ENCODE measurements around the gene LZTFL1.

LZTFL1 gene, protein sequence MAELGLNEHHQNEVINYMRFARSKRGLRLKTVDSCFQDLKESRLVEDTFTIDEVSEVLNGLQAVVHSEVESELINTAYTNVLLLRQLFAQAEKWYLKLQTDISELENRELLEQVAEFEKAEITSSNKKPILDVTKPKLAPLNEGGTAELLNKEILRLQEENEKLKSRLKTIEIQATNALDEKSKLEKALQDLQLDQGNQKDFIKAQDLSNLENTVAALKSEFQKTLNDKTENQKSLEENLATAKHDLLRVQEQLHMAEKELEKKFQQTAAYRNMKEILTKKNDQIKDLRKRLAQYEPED

DNA sequence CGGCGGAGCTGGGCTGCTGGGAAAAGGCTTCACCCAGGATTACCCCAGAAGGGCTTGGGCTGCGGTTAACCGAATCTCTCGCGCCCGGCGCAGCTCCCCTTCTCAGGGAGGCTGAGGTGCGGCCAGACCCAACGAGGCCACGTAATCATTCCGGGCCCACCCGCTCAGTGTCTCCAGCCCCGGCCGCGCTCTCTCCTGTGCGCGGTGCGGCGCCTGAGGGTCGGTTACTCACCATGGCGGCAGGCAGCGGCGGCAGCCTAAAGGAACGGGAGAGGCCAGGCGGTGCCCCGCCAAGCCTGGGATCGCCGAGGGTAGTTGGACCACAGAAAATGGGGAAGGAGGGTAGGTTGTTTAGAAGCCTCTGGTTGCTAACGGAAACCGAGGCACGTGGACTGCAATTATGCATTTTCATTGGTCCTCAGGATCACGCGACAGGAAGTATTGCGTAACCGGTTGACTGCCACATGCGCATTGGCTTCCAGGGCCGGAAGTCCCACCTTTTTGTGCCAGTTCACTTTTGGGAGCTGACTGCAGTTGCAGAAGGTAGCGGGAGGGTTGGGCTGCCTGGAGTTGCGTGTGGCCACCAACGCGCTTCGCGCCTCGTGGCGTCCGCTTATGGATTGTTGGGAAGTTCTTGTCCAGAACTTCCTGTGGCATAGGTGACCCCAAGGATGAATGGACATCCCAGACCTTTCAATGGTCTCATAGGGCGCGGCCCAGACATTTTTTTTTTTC is at the start of gene LZTFL1:
Gene LZTFL1, minus strand, starts transcription at position 363 of the 735 bp plus-strand sequence. Its CDS starts 128 bp downstream, at position 235.
- peak within 1 kb of the TSS; percentile 65 for H3K4me3 ChIP-seq (ENCODE audit: low read length)

DNA sequence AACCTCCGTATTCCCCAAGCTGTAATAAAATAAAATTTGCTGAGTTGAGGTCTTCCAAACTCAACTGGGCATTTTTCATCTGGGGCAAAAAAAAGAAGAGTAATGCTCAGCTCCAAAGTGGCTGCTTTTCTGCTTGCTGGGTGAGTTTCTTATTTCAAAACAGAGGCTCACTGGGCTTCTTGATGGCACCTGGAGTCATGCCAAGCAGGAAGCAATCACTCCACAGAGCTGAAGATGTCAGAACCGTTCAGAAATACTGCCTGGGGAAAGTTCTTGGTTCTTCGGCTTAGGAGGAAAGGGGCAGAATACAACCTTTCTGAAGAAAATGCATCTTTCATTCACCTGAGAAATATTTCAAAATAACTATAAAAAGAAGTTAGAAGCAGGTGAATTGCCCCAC is 48.5 kb upstream of the LZTFL1 start:
- 0 out of 2 replicates have a peak overlapping the region, but pooled peaks have one; percentile 13 for H3K4me3 ChIP-seq (ENCODE audit: low read length)

More for the DNA sequence above, at the start of gene LZTFL1:
- TF ChIP-seq ZNF274 (IDR thresholded peaks at IDR 0.05; ENCODE audit: low read depth, low read length) = no peak

DNA sequence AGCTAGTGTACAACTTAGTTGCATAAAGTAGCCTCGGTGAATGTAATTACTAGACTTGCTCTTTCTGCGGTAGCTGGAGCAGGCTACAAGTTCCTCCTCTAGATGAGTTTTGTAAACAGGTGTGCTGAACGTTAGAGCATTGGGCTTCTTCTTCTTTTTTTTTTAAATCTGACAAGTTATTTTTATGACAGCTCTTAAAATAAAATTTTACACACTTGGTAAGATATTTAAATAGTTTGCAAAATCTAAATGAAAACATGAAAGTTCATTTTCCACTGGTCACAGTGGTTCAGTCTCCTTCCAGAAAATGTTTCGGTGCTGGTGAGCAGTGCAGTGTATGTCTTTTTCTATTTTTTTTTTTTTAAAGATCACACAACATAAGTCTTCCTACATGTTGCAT is 47.4 kb upstream of the LZTFL1 start:
- no peak for TF ChIP-seq ZNF274 (IDR thresholded peaks at IDR 0.05; ENCODE audit: low read depth, low read length)
- H3K4me3 ChIP-seq (ENCODE audit: low read length) = no peak overlapping the region

More for the DNA sequence above, 48.5 kb upstream of the LZTFL1 start:
- TF ChIP-seq ZNF274 (IDR thresholded peaks at IDR 0.05; ENCODE audit: low read depth, low read length) = no peak

DNA sequence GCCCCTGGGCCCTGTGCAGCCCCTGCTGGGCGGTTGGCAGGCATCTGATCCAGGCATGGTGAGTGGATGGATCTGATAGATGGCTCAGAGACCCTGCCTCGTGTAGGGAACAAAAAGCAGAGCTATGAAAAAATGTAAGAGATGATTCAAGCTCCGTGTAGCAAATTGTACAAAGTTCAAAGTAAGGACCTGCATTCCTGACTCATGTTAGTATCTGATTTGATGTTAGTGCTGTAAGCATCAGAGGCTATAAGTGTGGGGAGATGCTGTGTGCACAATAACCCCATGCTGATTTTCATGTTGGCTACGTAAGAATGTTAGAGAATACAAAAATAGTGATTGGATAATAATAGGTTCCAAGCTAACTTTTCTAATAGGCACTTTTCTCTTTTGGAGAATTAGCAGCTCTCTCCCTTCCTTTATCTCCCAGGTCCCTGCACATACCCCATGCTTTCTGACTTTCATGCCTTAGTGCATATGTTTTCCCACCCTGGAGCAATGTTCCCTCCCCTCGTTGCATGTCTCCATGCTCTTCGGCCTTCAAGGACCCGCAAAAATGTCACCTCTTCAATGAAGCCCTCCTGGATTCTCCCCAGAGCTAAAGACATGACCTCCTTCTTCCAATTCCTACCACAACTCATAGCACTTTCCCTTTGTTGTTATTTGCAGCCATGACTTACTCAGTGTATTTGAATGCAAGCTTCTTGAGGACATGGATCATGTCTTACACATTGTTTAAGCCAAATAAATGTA is 46.0 kb upstream of the LZTFL1 start:
- no peak overlapping the region for H3K4me3 ChIP-seq (ENCODE audit: low read length)
- TF ChIP-seq ZNF274 (IDR thresholded peaks at IDR 0.05; ENCODE audit: low read depth, low read length) = no peak

DNA sequence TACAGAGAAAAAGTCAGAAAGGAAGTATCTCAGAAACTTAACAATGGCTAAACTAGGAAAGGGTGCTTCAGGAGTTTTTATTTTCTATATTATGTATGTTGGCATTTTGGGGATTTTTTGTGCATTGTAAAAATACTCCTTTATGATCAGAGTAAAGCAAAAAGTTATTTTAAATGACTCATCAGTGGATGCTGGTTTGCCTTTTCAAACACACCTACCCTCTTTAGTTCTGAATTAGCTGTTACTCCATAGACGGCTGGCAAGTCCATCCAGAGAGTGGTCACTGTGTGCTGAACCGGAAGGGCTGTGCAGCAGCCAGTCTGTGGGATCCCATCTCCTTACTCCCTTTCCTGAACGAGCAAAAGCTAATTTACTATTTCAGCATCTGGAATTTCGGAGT is 45.4 kb upstream of the LZTFL1 start:
- no peak overlapping the region for H3K4me3 ChIP-seq (ENCODE audit: low read length)
- no peak for TF ChIP-seq ZNF274 (IDR thresholded peaks at IDR 0.05; ENCODE audit: low read depth, low read length)

DNA sequence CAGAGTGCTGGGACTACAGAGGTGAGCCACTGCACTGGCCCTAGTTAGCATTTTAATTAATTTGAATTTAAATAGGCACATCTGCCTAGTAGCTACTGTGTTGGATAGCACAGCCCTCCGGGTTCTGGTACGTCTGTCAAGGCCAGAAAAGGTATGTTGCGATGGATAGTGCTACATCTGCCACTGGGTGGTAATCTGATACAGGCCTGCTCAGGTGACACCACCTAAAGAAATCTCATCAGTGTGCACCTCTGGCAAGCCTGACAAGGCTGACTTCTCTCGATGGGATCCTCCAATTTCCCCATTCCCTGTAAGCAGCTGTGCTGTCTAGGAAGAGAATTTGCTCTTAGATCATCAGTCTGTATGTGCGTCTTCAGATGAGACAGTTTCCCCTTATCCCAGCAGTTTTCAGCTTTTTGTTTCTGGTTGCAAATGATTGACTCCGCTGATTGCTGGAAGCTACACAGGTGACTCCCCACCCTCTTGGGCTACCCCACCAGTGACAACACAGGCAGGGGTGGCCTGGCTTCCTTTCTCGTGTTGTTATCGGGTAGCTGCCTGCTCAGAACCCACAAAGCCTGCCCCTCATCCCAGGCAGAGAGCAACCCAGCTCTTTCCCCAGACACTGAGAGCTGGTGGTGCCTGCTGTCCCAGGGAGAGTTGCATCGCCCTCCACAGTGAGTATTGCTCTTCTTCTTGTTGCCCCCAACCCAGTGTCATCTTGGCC is 44.2 kb upstream of the LZTFL1 start, which contains the start of gene CCR9:
Gene CCR9, plus strand, starts transcription at position 565 of the 727 bp plus-strand sequence. CDS start 8,391 bp downstream, outside the sequence.
- no peak within 1 kb of the TSS for H3K4me3 ChIP-seq (ENCODE audit: low read length)
- TF ChIP-seq ZNF274 (IDR thresholded peaks at IDR 0.05; ENCODE audit: low read depth, low read length) = no peak

DNA sequence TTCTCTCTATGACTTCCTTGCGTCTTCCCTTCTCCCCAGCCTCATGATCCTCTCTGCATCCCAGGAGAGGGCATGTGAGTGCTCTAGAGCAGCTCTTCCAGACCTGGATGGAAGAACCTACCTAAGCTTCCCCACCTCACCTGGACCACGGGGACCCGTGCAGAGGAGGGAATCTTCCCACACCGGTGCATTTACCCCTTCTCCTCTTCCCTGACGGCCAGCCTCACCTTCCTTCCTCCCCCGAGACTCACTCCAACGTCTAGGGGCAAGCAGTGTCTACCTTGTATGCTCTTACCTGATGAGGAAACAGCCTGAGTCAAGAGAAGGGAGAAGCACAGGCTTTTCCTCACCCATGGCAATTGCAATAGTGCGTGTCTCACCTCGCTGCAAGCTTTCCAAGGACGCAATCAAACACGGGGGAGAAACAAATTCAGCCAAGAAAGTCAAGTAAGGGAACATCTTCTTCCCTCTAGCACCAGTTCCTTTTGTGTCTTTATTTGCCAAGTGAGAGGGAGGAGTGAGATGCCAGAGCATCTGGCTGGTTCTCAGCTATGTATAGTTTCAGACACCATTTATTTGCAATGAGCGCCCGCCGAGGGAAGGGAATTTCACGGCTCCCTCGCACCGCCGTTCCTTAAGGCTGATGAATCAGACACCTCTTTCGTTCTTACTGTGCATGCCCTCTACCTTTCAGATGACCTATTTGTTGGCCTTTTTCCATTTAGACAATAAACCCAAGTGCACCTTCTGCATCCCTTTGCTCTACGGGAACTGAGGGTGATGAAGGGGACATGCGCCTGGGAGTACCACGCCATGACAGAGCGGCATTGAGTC is 42.7 kb upstream of the LZTFL1 start:
- H3K4me3 ChIP-seq (ENCODE audit: low read length) = no peak overlapping the region
- TF ChIP-seq ZNF274 (IDR thresholded peaks at IDR 0.05; ENCODE audit: low read depth, low read length) = no peak

DNA sequence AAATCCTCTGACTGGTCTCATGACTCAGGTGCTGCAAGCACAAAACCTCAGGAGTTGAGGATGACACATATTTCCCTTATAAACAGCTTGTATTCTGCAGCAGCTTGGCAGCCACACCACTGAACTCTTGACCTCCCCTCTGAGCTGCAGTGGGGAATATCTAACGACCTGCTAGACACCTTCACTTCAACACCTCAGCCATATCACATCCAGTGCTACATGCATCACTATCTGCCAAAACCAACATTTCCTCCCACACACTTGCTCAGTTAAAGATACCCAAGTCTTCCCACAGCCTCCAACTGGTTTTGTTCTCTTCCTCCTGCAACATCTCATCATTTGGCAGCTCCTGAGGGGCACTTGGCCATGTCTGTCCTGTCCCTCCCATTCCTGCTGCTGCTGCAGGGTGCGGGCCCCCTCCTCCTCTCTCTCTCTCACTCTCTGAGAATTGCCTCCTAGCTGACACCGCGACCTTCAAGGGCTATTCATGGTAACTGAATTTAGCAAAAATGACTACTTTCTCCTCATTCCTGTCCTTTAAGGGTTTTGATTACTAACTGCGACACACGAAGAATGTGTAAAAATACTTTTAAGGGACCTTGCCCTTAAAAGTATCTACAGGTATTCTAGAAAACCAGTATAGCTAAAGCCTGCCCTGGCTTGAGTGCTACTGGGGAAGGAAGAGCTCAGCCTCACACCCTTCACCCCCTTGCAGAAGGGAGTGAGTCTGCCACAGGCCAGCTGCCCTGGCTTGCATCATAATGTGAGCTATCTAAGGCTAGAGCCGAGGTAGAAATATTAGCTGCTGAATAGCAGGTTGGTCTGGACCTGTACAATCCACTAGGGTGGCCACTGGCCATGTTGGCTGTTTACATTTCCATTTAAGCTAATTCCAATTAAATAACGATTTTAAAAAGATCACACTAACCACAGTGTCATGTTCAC is 39.4 kb upstream of the LZTFL1 start:
- H3K4me3 ChIP-seq (ENCODE audit: low read length) = no peak overlapping the region
- TF ChIP-seq ZNF274 (IDR thresholded peaks at IDR 0.05; ENCODE audit: low read depth, low read length) = no peak

DNA sequence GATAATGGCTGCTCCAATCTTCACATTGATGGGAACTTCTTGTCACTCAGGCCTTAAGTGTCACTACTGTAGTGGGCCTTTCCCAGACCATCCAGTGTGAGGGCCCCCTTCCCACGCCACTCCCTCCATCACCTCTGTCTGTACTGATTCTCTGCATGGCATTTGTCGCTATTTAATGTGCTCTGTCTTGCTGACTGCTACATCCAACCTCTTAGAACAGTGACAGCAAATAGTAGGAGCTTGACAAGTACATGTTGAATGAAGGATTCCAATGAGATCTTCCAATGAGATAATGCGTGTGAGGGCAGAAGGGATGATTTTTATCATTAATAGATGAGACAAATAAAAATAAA is 38.8 kb upstream of the LZTFL1 start:
- no peak for TF ChIP-seq ZNF274 (IDR thresholded peaks at IDR 0.05; ENCODE audit: low read depth, low read length)
- H3K4me3 ChIP-seq (ENCODE audit: low read length) = no peak overlapping the region

DNA sequence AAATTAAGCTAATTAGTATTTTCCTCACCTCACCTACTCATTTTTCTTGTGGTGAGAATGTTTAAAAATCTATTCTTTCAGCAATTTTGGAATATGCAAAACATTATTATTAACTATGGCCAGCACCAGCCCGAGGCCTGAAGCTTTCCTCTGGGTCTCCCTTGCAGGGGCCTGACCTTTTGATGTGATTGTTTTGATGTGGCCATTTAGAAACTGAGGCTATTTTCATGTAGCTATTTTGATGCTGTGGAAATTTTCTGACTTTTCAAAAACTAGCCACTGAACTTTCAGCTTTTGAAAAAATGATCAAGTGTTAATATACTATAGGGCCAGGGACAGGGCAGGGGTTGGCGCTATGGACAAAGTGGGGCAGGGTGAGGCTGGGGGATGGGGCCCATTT is 36.2 kb upstream of the LZTFL1 start:
- H3K4me3 ChIP-seq (ENCODE audit: low read length) = no peak overlapping the region
- no peak for TF ChIP-seq ZNF274 (IDR thresholded peaks at IDR 0.05; ENCODE audit: low read depth, low read length)

DNA sequence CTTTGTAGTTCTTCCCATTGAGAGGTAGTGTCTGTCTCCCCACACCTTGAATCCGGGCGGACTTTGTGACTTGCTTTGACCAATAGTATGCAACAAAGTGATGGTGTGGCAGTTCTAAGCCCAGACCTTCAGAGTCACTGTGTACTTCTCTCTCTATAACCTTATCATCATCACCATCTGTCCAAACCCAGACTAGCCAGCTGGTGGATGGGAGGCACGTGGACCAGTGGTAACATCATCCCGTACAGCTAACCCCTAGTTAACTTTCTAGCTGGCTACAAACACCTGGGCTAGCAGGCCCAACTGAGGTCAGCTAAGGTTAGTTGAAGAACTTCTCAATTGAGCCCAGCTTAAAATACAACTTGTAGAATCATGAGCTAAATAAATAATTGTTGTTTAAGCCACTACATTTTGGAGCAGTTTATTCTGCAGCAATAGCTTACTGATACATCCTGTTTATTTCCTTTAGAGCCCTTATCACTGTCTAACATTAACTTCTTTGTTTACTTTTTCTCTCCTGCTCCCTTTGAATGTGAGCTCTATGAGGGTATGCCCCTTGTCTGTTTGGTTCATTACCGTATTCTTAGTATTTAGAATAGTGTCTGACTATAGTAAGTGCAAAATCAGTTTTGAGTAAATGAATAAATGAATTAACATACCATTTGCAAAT is 32.9 kb upstream of the LZTFL1 start:
- no peak for TF ChIP-seq ZNF274 (IDR thresholded peaks at IDR 0.05; ENCODE audit: low read depth, low read length)
- no peak overlapping the region for H3K4me3 ChIP-seq (ENCODE audit: low read length)

DNA sequence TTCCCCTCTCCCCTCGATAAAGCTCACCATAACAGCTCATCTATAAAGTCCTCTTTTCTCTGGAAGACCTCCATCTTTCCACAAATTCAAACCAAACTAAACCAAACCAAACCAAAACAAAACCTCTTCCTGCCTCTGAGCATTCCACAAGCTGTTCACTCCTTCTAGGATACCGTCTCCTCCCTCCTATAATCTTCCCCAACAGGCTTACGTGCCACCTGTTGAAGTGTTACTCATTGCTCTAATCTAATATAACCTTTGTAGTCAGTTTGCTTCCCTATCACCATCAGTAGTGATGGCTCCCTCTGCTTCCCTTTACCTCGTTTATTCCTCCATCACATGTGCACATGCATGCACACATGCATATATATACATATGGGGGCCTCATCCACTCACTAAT is 31.7 kb upstream of the LZTFL1 start:
- H3K4me3 ChIP-seq (ENCODE audit: low read length) = no peak overlapping the region
- no peak for TF ChIP-seq ZNF274 (IDR thresholded peaks at IDR 0.05; ENCODE audit: low read depth, low read length)
